ENCODE results near the gene GALNT17.

GALNT17 gene

GRCh38 chr7:71148098-71148497 is 16.2 kb downstream of the GALNT17 start:
- Histone ChIP-seq H3K27me3 (ENCODE audit: control insufficient read depth in 5 of 5, insufficient read depth in 4 of 5, low read length in 5 of 5) (no peaks in the 10 kb centered on the region), H3K27ac (ENCODE audit: low read depth, low read length) (no peak overlapping the region), H3K36me3 (ENCODE audit: control insufficient read depth in 5 of 5, insufficient read depth in 5 of 5, low read length in 5 of 5) (no peaks in the 10 kb centered on the region), H3K4me3 (ENCODE audit: low read depth in 1 of 5, low read length in 5 of 5) (no peak overlapping the region), H3K9me3 (ENCODE audit: control insufficient read depth in 5 of 5, low read length in 5 of 5) (peaks cover 3 to 21% (median 9%) of the 10 kb centered on the region in 5 donors), H3K4me1 (ENCODE audit: control insufficient read depth in 5 of 5, insufficient read depth in 5 of 5, low read length in 5 of 5) (peaks cover 0 to 5% (median 0%) of the 10 kb centered on the region in 5 donors), H3K9ac (ENCODE audit: low read length in 5 of 5) (no peak overlapping the region)

GRCh38 chr7:71155236-71155635 is 23.3 kb downstream of the GALNT17 start:
- Histone ChIP-seq H3K27me3 (ENCODE audit: control insufficient read depth in 5 of 5, insufficient read depth in 4 of 5, low read length in 5 of 5) (no peaks in the 10 kb centered on the region), H3K36me3 (ENCODE audit: control insufficient read depth in 5 of 5, insufficient read depth in 5 of 5, low read length in 5 of 5) (no peaks in the 10 kb centered on the region), H3K4me1 (ENCODE audit: control insufficient read depth in 5 of 5, insufficient read depth in 5 of 5, low read length in 5 of 5) (no peaks in the 10 kb centered on the region), H3K9ac (ENCODE audit: low read length in 5 of 5) (no peak overlapping the region), H3K27ac (ENCODE audit: low read depth, low read length) (no peak overlapping the region), H3K4me3 (ENCODE audit: low read depth in 1 of 5, low read length in 5 of 5) (no peak overlapping the region), H3K9me3 (ENCODE audit: control insufficient read depth in 5 of 5, low read length in 5 of 5) (peaks cover 0 to 15% (median 5%) of the 10 kb centered on the region in 5 donors)

GRCh38 chr7:71157757-71158156 is 25.8 kb downstream of the GALNT17 start:
- Histone ChIP-seq H3K4me1 (ENCODE audit: control insufficient read depth in 5 of 5, insufficient read depth in 5 of 5, low read length in 5 of 5) (no peaks in the 10 kb centered on the region), H3K9ac (ENCODE audit: low read length in 5 of 5) (no peak overlapping the region), H3K4me3 (ENCODE audit: low read depth in 1 of 5, low read length in 5 of 5) (no peak overlapping the region), H3K36me3 (ENCODE audit: control insufficient read depth in 5 of 5, insufficient read depth in 5 of 5, low read length in 5 of 5) (no peaks in the 10 kb centered on the region), H3K9me3 (ENCODE audit: control insufficient read depth in 5 of 5, low read length in 5 of 5) (peaks cover 0 to 11% (median 3%) of the 10 kb centered on the region in 5 donors), H3K27me3 (ENCODE audit: control insufficient read depth in 5 of 5, insufficient read depth in 4 of 5, low read length in 5 of 5) (no peaks in the 10 kb centered on the region), H3K27ac (ENCODE audit: low read depth, low read length) (no peak overlapping the region)

- H3K9me3 ChIP-seq (ENCODE audit: control insufficient read depth in 5 of 5, low read length in 5 of 5), result peaks cover 0 to 3% (median 0%) of the 10 kb centered on the region in 5 donors
- no peak overlapping the region for H3K27ac ChIP-seq (ENCODE audit: low read depth, low read length)
- H3K27me3 ChIP-seq (ENCODE audit: control insufficient read depth in 5 of 5, insufficient read depth in 4 of 5, low read length in 5 of 5), result no peaks in the 10 kb centered on the region
- no peaks in the 10 kb centered on the region for H3K4me1 ChIP-seq (ENCODE audit: control insufficient read depth in 5 of 5, insufficient read depth in 5 of 5, low read length in 5 of 5)
- no peak overlapping the region for H3K9ac ChIP-seq (ENCODE audit: low read length in 5 of 5)
- no peaks in the 10 kb centered on the region for H3K36me3 ChIP-seq (ENCODE audit: control insufficient read depth in 5 of 5, insufficient read depth in 5 of 5, low read length in 5 of 5)
- H3K4me3 ChIP-seq (ENCODE audit: low read depth in 1 of 5, low read length in 5 of 5), result no peak overlapping the region
Observed at GRCh38 chr7:71165708-71166107, 33.8 kb downstream of the GALNT17 start.

- Histone ChIP-seq H3K9ac (ENCODE audit: low read length in 5 of 5) (no peak overlapping the region), H3K36me3 (ENCODE audit: control insufficient read depth in 5 of 5, insufficient read depth in 5 of 5, low read length in 5 of 5) (no peaks in the 10 kb centered on the region), H3K27ac (ENCODE audit: low read depth, low read length) (no peak overlapping the region)
Observed at GRCh38 chr7:71171476-71171875, 39.5 kb downstream of the GALNT17 start.

GRCh38 chr7:71173955-71174354 is 42.0 kb downstream of the GALNT17 start:
- no peak overlapping the region for H3K9ac ChIP-seq (ENCODE audit: low read length in 5 of 5)
- H3K4me1 ChIP-seq (ENCODE audit: control insufficient read depth in 5 of 5, insufficient read depth in 5 of 5, low read length in 5 of 5), result no peaks in the 10 kb centered on the region
- no peaks in the 10 kb centered on the region for H3K27me3 ChIP-seq (ENCODE audit: control insufficient read depth in 5 of 5, insufficient read depth in 4 of 5, low read length in 5 of 5)
- H3K4me3 ChIP-seq (ENCODE audit: low read depth in 1 of 5, low read length in 5 of 5), result no peak overlapping the region
- no peaks in the 10 kb centered on the region for H3K36me3 ChIP-seq (ENCODE audit: control insufficient read depth in 5 of 5, insufficient read depth in 5 of 5, low read length in 5 of 5)
- no peak overlapping the region for H3K27ac ChIP-seq (ENCODE audit: low read depth, low read length)
- peaks cover 0 to 3% (median 0%) of the 10 kb centered on the region in 5 donors for H3K9me3 ChIP-seq (ENCODE audit: control insufficient read depth in 5 of 5, low read length in 5 of 5)

More at GRCh38 chr7:71171476-71171875, 39.5 kb downstream of the GALNT17 start:
- Histone ChIP-seq H3K4me3 (ENCODE audit: low read depth in 1 of 5, low read length in 5 of 5) (no peak overlapping the region), H3K27me3 (ENCODE audit: control insufficient read depth in 5 of 5, insufficient read depth in 4 of 5, low read length in 5 of 5) (no peaks in the 10 kb centered on the region), H3K4me1 (ENCODE audit: control insufficient read depth in 5 of 5, insufficient read depth in 5 of 5, low read length in 5 of 5) (no peaks in the 10 kb centered on the region), H3K9me3 (ENCODE audit: control insufficient read depth in 5 of 5, low read length in 5 of 5) (no peaks in the 10 kb centered on the region)

- no peak overlapping the region for H3K27ac ChIP-seq (ENCODE audit: low read depth, low read length)
- H3K4me1 ChIP-seq (ENCODE audit: control insufficient read depth in 5 of 5, insufficient read depth in 5 of 5, low read length in 5 of 5), result no peaks in the 10 kb centered on the region
- no peak overlapping the region for H3K4me3 ChIP-seq (ENCODE audit: low read depth in 1 of 5, low read length in 5 of 5)
- no peak overlapping the region for H3K9ac ChIP-seq (ENCODE audit: low read length in 5 of 5)
- peaks cover 0 to 3% (median 0%) of the 10 kb centered on the region in 5 donors for H3K9me3 ChIP-seq (ENCODE audit: control insufficient read depth in 5 of 5, low read length in 5 of 5)
- no peaks in the 10 kb centered on the region for H3K36me3 ChIP-seq (ENCODE audit: control insufficient read depth in 5 of 5, insufficient read depth in 5 of 5, low read length in 5 of 5)
- no peaks in the 10 kb centered on the region for H3K27me3 ChIP-seq (ENCODE audit: control insufficient read depth in 5 of 5, insufficient read depth in 4 of 5, low read length in 5 of 5)
Observed at GRCh38 chr7:71182438-71182935, 50.5 kb downstream of the GALNT17 start.

GRCh38 chr7:71184136-71184535 is 52.2 kb downstream of the GALNT17 start:
- H3K4me3 ChIP-seq (ENCODE audit: low read depth in 1 of 5, low read length in 5 of 5), result no peak overlapping the region
- H3K36me3 ChIP-seq (ENCODE audit: control insufficient read depth in 5 of 5, insufficient read depth in 5 of 5, low read length in 5 of 5), result no peaks in the 10 kb centered on the region
- no peak overlapping the region for H3K9ac ChIP-seq (ENCODE audit: low read length in 5 of 5)
- H3K4me1 ChIP-seq (ENCODE audit: control insufficient read depth in 5 of 5, insufficient read depth in 5 of 5, low read length in 5 of 5), result no peaks in the 10 kb centered on the region
- no peak overlapping the region for H3K27ac ChIP-seq (ENCODE audit: low read depth, low read length)
- H3K27me3 ChIP-seq (ENCODE audit: control insufficient read depth in 5 of 5, insufficient read depth in 4 of 5, low read length in 5 of 5), result no peaks in the 10 kb centered on the region
- H3K9me3 ChIP-seq (ENCODE audit: control insufficient read depth in 5 of 5, low read length in 5 of 5), result peaks cover 0 to 5% (median 0%) of the 10 kb centered on the region in 5 donors

GRCh38 chr7:71184609-71185008 is 52.7 kb downstream of the GALNT17 start:
- no peaks in the 10 kb centered on the region for H3K4me1 ChIP-seq (ENCODE audit: control insufficient read depth in 5 of 5, insufficient read depth in 5 of 5, low read length in 5 of 5)
- H3K9ac ChIP-seq (ENCODE audit: low read length in 5 of 5), result no peak overlapping the region
- H3K4me3 ChIP-seq (ENCODE audit: low read depth in 1 of 5, low read length in 5 of 5), result no peak overlapping the region
- no peak overlapping the region for H3K27ac ChIP-seq (ENCODE audit: low read depth, low read length)
- H3K36me3 ChIP-seq (ENCODE audit: control insufficient read depth in 5 of 5, insufficient read depth in 5 of 5, low read length in 5 of 5), result no peaks in the 10 kb centered on the region
- H3K27me3 ChIP-seq (ENCODE audit: control insufficient read depth in 5 of 5, insufficient read depth in 4 of 5, low read length in 5 of 5), result no peaks in the 10 kb centered on the region
- H3K9me3 ChIP-seq (ENCODE audit: control insufficient read depth in 5 of 5, low read length in 5 of 5), result peaks cover 0 to 8% (median 4%) of the 10 kb centered on the region in 5 donors

GRCh38 chr7:71186535-71187057 is 54.7 kb downstream of the GALNT17 start:
- Histone ChIP-seq H3K27ac (ENCODE audit: low read depth, low read length) (no peak overlapping the region), H3K4me3 (ENCODE audit: low read depth in 1 of 5, low read length in 5 of 5) (no peak overlapping the region), H3K9ac (ENCODE audit: low read length in 5 of 5) (no peak overlapping the region), H3K4me1 (ENCODE audit: control insufficient read depth in 5 of 5, insufficient read depth in 5 of 5, low read length in 5 of 5) (no peaks in the 10 kb centered on the region), H3K27me3 (ENCODE audit: control insufficient read depth in 5 of 5, insufficient read depth in 4 of 5, low read length in 5 of 5) (no peaks in the 10 kb centered on the region), H3K36me3 (ENCODE audit: control insufficient read depth in 5 of 5, insufficient read depth in 5 of 5, low read length in 5 of 5) (no peaks in the 10 kb centered on the region), H3K9me3 (ENCODE audit: control insufficient read depth in 5 of 5, low read length in 5 of 5) (peaks cover 0 to 8% (median 4%) of the 10 kb centered on the region in 5 donors)

Measured in subcutaneous abdominal adipose tissue (tissue), 5 donors.